Hematopoietic multipotent progenitor cell treated with erythropoietin and hydrocortisone succinate and interleukin-3 and kit ligand, for 6 days (in vitro differentiated cells): ENCODE measurements around the gene WDFY4.

Experiments
- DNase-seq: peaks from one replicate; pipeline ENCODE4 v3.0.0-alpha.2; 2015

WDFY4 gene

GRCh38 chr10:48923748-48924147 is 239.1 kb downstream of the WDFY4 start:
- DNase-seq: no peak

GRCh38 chr10:48924988-48925387 is 240.3 kb downstream of the WDFY4 start:
- DNase-seq: no peak

DNA sequence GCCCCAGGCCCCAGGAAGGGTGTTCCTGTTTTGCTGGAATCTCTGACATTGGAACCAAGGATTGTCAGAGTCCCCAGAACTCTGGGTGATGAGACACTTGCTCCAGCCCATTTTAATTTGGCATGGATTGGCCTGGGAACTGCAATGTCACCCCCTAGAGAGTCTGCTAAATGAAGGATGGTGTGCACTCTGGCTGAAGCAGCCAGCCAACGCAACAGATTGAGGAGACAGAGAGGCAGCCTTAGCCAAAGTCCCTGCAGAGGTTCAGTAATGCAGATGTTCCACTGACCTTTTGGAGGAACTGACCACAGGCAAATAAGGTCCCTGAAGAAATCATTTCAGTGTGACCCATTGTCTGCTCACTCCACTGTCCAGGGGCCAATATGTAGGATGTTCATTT is 241.6 kb downstream of the WDFY4 start:
- no peak for DNase-seq

DNA sequence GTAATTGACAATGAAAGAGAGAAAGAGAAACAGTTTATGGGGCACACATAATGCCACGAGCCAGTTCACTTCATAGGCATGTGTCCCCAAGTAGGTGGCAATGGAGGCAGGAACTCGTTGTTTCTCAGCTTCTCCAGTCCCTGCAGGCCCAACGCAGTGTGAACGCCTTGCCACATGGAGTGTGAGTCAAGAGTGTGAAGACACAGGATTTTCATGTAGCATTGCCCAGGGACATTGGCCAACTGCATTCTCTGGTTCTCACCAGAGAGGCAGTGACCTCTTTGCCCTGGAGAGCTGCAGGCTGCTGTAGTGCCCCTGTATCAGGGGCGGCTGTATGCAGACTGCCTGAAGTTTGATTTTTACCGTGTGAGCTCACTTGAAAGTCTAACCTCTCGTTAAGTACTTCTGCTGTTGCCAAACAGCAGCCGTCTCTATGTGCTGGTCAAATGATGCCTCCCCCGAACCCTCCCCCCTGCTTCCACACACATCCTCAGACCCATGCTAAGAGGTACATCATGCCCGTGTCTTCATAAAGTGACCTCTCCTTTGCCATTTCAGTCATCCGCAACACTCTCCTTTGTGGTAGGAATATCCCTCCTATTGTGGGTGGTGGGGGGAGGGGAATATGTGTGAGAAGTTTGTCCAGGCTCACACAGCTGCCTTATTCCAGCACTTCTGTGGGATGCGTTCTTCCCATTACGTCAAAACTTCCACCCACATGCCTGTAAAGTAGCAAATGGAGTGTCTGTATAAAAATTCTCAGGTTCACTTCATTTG is 242.3 kb downstream of the WDFY4 start:
- DNase-seq: no peak

- no peak for DNase-seq
Measured at GRCh38 chr10:48929413-48929990, 244.8 kb downstream of the WDFY4 start.

- DNase-seq: no peak
Measured at GRCh38 chr10:48931188-48931587, 246.5 kb downstream of the WDFY4 start.

DNA sequence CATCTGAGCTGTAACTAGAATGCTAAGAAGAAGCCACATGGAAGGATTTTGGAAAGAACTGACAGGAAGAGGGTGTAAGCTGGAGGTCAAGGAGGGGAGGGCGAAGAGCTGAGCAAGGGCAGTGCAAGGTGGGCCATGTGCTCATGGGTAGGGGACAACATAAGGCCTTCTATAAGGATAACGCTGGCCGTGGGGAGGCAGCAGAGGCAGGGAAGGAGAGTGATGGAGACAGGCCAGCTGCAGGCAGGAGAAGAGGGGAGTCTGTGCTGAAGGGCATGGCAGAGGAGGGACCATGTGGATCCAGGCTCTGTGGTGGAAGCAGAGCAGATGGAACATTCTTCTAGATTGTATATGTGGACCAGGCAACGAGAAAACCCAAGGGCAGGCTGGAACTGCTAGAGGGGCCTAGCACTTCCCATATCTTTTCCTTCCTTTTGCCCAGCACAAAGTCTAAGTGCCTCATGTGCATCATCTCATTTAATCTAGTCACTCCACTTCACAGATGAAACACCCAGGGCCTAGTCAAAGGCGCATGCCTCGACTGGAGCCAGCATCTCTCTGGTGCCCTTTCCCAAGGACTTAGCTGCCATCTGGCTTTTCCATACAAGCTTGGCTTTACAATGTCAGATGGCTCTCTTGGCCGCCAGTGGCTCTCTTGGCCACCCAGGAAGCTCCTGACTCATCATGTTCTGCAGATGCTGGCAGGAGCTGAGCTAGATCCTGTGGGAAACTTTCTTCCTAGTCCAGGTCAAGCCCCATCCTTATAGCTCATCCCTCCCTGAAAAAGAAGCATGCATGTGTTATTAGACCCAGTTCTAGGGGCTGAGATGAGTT is 248.4 kb downstream of the WDFY4 start:
- no peak for DNase-seq

GRCh38 chr10:48934672-48935501 is 250.2 kb downstream of the WDFY4 start:
- DNase-seq: no peak

DNA sequence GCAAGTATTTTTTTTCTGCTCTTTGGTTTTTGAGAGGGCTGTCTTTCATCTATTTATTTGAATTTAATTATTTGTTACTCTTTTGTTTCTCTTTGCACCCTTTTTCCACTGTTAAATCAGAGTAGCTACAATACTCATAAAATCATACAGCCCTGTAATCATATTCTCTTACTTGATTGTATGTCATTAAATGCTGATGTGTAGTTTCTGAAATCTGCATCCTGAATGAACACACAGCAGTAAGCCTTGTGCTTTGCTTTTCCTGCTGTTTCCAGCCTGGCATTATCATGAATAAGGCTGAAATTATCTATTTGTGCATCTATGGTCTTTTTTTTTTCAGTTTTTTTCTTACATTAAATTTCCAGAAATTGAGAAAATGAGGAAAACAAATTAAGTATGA is 250.9 kb downstream of the WDFY4 start:
- DNase-seq: no peak

DNA sequence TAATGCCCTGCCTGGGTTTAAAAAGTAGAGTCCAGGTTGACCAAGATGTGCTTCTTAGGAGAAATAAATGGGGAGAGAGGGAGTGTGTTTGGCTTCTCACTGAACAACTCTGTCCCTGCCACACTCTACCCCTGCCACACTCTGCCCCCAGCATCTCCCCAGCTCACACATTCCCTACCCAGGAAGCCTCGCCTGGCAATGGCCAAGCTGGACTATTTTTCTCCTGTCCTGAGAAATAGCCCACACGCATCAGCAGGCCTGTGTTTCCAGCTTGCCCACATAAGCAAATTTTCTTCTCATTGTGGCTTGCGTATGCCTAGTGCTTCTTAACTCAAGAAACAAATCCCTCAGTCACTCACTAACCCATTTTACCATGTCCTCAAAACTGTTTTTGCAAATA is 253.1 kb downstream of the WDFY4 start:
- DNase-seq: no peak

DNA sequence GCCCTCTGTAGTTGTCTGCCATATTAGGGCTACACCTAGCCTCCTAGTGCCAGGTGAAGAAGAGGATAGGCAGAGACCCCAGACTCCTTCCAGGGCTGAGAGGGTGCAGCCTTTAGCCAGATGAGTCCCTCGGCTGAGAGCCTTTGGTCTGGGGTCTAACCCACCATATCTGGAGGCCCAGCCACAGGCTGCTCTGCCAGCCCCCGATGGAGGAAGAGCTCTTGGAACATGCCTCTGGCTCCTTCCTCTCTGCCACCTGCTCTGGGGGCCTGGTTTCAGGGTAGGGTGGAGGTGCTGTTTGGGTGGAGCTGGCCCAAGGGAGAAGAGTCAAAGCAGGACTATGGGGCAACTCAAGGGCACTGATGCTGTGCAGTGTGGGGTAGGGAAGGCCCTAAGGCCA is 253.6 kb downstream of the WDFY4 start:
- DNase-seq: no peak

GRCh38 chr10:48938990-48939536 is 254.4 kb downstream of the WDFY4 start:
- DNase-seq: no peak

DNA sequence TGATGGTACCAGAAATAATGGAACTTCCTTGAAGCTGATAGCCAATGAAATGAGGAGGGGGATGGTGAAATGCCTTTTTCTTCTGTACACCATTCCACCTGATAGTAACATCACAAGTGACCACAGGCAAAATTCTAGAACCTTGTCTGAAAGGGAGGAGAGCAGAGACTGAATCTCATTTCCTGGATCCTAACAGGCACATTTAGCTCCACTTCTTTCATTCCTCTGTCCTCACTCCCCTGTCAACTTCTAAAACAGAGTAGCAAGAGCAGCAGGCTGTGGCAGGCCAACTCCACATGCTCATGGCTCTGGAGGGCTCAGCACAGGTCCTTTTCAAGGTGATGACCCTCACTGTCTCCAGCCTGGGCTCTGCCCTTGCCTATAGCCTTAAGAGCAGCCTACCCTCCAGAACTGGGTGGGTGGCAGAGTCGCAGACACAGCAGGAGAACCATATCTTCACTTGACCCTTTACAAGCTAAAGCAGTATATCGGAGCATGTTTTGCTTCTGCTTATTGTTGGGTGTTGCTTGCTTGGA is 255.2 kb downstream of the WDFY4 start, which contains the start of gene LRRC18:
Gene LRRC18, minus strand, starts transcription at position 51 of the 536 bp plus-strand sequence. CDS start 25,685 bp downstream, outside the sequence.
- DNase-seq: no peak

- no peak for DNase-seq
Measured at GRCh38 chr10:48940372-48940771, 255.7 kb downstream of the WDFY4 start.

DNA sequence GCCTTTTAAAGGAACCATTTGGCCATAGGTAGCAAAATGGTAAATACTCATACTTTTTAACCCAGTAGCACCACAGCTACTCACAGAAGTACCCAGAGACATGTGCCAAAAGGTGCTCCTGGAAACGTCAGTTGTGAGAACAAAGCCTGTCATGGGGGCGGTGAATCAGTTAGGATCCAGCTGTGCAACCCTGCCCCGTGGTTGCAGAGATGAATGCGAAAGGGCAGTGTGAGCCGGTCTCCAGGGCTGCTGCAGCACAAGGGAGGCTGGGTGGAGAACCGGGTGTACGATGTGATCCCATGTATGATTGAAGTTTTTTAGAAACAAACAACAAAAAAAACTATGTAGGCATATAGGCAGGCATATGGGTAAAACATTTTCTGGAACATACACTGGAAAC is 256.3 kb downstream of the WDFY4 start:
- no peak for DNase-seq

DNA sequence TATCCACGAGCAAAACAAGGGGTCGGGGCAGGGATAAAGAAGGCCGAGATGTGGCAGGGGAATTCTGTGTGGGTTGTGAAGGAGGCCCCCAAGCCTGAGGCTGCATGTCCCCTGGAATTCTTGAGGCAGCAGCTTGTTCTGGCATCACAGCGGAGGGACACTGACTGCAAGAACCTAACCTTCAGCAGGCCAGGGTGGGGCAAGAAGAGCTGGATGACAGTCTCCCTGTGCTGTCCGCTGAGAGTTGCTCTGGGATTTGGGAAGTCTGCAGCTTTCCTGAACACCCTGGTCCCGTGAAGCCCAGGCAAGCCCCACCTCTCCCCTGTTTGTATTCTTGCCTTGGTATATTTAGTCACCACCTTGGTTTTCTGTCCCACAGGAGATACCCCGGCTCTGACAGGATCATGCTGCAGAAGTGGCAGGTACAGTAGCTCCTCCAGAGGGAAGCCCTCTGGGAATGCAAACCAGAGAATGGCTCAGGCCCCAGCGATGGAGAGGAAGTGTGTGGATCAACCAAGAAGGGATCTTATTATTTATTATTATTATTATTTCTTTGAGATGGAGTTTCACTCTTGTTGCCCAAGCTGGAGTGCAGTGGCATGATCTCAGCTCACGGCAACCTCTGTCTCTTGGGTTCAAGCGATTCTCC is 256.9 kb downstream of the WDFY4 start:
- no peak for DNase-seq

DNA sequence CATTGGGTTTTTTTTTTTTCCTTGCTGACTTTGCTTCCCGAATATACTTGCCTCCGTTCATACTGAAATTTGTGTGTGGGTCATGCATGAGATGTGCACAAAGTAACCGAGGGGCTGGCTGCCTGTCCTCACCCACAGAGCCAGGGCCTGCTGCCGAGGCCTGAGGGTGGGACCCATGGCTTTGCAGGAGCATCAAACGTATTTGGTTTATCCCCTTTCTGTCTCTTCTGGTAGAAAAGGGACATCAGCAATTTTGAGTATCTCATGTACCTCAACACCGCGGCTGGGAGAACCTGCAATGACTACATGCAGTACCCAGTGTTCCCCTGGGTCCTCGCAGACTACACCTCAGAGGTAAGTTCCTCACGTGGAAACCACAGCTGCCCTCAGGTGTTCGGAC is 258.4 kb downstream of the WDFY4 start:
- DNase-seq: no peak

DNA sequence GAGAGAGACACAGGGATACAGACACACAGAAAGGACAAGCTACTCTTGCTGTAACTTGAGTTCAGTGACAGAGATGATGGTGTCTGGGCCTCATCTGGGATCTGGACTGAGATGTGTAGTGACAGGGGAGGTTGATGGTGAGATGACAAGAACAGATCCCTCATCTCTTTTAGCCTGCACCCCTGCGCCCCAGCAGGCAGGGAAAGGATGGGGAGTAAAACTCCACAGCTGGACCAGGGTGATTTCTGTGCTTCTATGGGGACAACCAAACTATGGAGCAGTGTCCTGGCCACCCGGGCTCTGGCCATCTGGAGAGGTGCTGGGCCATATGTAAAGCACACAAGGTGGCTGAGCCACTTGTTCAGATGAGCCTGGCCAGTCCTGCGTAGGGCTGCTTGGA is 259.5 kb downstream of the WDFY4 start:
- no peak for DNase-seq

DNA sequence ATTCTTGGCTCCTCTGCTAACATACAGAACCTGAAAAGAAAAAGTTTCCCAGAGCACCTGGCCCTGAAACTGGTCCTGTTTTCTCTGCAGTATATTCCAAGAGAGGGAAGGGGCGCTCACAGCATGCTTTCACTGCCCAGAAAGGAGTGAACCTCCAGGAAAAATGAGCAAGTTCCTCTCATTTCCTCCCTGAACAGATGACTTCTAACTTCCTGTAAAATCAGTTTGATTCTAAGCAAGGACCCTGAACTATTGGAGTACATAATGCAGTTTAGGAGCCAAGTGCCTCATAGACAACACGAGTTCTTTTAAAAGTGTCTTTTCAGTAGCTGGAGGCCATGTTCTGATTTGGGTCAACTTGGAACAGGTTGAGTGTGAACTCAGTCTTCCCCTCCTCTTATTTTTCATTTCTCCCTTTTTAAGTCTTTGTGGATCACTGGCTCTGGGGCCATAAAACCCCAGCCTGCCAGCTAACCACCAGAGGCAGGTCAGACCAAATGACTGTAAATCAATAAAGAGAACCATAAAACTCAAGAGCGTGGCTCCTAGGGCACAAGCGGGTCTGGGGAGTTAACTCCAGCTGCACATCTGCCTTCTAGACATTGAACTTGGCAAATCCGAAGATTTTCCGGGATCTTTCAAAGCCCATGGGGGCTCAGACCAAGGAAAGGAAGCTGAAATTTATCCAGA is 260.9 kb downstream of the WDFY4 start:
- DNase-seq: no peak

- no peak for DNase-seq
Measured at GRCh38 chr10:48946332-48946731, 261.7 kb downstream of the WDFY4 start.

DNA sequence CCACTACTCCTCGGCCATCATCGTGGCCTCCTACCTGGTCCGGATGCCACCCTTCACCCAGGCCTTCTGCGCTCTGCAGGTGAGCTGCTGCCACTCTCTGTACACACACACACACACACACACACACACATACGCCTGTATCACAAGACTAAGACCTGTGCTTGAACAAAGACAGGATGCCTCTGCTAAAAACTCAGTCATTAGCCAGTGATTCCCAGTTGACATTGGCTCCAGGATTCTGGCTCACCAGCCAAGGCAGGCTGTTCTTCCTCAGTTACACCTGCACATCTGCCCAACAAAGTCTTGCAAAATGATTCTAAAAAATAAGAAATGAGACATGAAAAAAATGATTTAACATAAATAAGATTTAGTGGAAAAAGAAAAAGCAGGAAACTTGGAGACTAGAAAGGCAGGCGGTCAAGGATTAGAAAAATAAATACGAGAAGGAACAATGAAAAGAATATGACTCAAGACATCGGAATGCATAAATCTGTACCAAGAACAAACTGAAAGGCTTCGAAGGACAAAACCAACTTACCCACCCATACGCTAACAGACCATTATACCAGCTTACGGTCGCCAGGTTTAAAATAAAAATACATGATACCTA is 262.3 kb downstream of the WDFY4 start:
- DNase-seq: no peak
